Neural progenitor cell (in vitro differentiated cells): Measurements from ENCODE around the gene BIRC5. TPM values are rescaled to one million over a fixed set of nuclear protein-coding genes. Genes with fewer than 3 reads are reported as not detected.

Source experiments
- DNase-seq: peaks from one replicate; pipeline ENCODE4 v3.0.0-alpha.2; 2016; ENCODE audit warnings: low spot score
- H2AFZ ChIP-seq: fragments of 200-600 bp; sonication (generic); replicated peaks from 2 replicates; pipeline ENCODE4 v1.6.1; 2016; ENCODE audit warnings: antibody characterized with exemption
- H3F3A ChIP-seq: fragments of 200-600 bp; sonication (generic); 2 replicates; pipeline ENCODE4 v1.6.1; 2016; ENCODE audit warnings: antibody characterized with exemption, low read depth
- H3K27ac ChIP-seq: fragments of 200-600 bp; sonication (generic); 2 replicates; pipeline ENCODE4 v1.5.1; 2016; ENCODE audit warnings: mild to moderate bottlenecking
- H3K27me3 ChIP-seq: fragments of 200-600 bp; sonication (generic); 2 replicates; pipeline ENCODE4 v1.6.1; 2016; ENCODE audit warnings: mild to moderate bottlenecking, moderate library complexity
- H3K36me3 ChIP-seq: fragments of 200-600 bp; sonication (generic); 2 replicates; pipeline ENCODE4 v1.5.1; 2016
- H3K4me1 ChIP-seq: fragments of 200-600 bp; sonication (generic); 2 replicates; pipeline ENCODE4 v1.6.1; 2016; ENCODE audit warnings: mixed run types
- H3K4me2 ChIP-seq: fragments of 200-600 bp; sonication (generic); 2 replicates; pipeline ENCODE4 v1.6.1; 2016
- H3K4me3 ChIP-seq: fragments of 200-600 bp; sonication (generic); 2 replicates; pipeline ENCODE4 v1.5.1; 2016
- H3K79me2 ChIP-seq: fragments of 200-600 bp; sonication (generic); 2 replicates; pipeline ENCODE4 v1.6.1; 2016; ENCODE audit warnings: low read depth
- H3K9ac ChIP-seq: fragments of 200-600 bp; sonication (generic); 2 replicates; pipeline ENCODE4 v1.6.1; 2016
- H3K9me3 ChIP-seq: fragments of 200-600 bp; sonication (generic); 2 replicates; pipeline ENCODE4 v1.5.1; 2016; ENCODE audit warnings: low read depth
- H4K20me1 ChIP-seq: fragments of 200-600 bp; sonication (generic); 2 replicates; pipeline ENCODE4 v1.6.1; 2016; ENCODE audit warnings: low read depth
- H3K27ac Mint-ChIP-seq: 3 replicates; pipeline ENCODE4 v1.8.0; 2021; ENCODE audit warnings: mixed read lengths
- H3K27me3 Mint-ChIP-seq: 2 replicates; pipeline ENCODE4 v1.8.0; 2022; ENCODE audit warnings: low read depth, mild to moderate bottlenecking, inconsistent platforms, moderate library complexity, mixed read lengths; ENCODE audit not compliant: insufficient read depth
- H3K36me3 Mint-ChIP-seq: 3 replicates; pipeline ENCODE4 v1.8.0; 2021; ENCODE audit warnings: mixed read lengths
- H3K4me1 Mint-ChIP-seq: 3 replicates; pipeline ENCODE4 v1.8.0; 2021; ENCODE audit warnings: mixed read lengths
- H3K4me3 Mint-ChIP-seq: 3 replicates; pipeline ENCODE4 v1.8.0; 2021; ENCODE audit warnings: mild to moderate bottlenecking, moderate library complexity, mixed read lengths
- H3K9me3 Mint-ChIP-seq: 3 replicates; pipeline ENCODE4 v1.8.0; 2020; ENCODE audit warnings: mixed read lengths
- CTCF ChIP-seq: fragments of 200-600 bp; sonication (generic); IDR thresholded peaks from 2 replicates; pipeline ENCODE4 v1.5.1; 2017; ENCODE audit warnings: antibody characterized with exemption, mild to moderate bottlenecking
- EZH2 ChIP-seq: fragments of 200-600 bp; sonication (generic); IDR thresholded peaks from 2 replicates; pipeline ENCODE4 v1.6.1; 2017; ENCODE audit warnings: antibody characterized with exemption, mild to moderate bottlenecking, moderate library complexity
- EZH2phosphoT487 ChIP-seq: fragments of 200-600 bp; sonication (generic); IDR thresholded peaks from 2 replicates; pipeline ENCODE4 v1.6.1; 2017; ENCODE audit warnings: antibody characterized with exemption
- total RNA-seq: library from RNA; depleted of rRNA; stranded (reverse); fragments of >200 nt; gene quantifications from 2 replicates; pipeline ENCODE4 v1.2.3, GENCODE V29; 2015; ENCODE audit warnings: low replicate concordance

BIRC5 gene
- total RNA-seq, 1 donor from 2014 or later, result 144 TPM

DNA sequence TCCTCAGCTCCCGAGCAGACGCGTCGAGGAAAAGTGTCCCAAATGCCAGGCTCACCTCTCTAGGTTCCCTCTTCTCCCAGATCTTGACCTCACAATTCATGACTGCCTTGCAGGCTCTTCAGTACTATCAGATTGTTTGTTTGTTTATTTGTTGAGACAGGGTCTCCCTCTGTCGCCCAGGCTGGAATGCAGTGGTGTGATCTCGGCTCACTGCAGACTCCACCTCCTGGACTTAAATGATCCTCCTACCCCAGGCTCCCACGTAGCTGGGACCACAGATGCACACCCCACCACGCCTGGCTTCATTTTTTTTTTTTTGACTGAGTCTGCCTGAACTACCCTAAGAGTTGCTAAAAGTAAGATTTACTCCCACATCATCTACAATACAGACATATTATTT is 33.3 kb downstream of the BIRC5 start:
- peak overlapping the region; percentile 29 for H3K27ac Mint-ChIP-seq
- Histone ChIP-seq H3K9me3 (peaks cover 6% of the 10 kb centered on the region), H3K4me2 (no peak overlapping the region), H3F3A (no peaks in the 10 kb centered on the region), H3K79me2 (no peaks in the 10 kb centered on the region), H3K4me1 (no peaks in the 10 kb centered on the region), H2AFZ (no peak overlapping the region), H3K27me3 (no peaks in the 10 kb centered on the region), H3K36me3 (no peaks in the 10 kb centered on the region), H3K4me3 (no peak overlapping the region), H3K27ac (no peak overlapping the region), H4K20me1 (no peaks in the 10 kb centered on the region), H3K9ac (no peak overlapping the region)
- H3K36me3 Mint-ChIP-seq, result no peaks in the 10 kb centered on the region
- TF ChIP-seq EZH2phosphoT487 (no peak), CTCF (no peak), EZH2 (no peak)
- H3K9me3 Mint-ChIP-seq, result peaks cover 8% of the 10 kb centered on the region
- H3K27me3 Mint-ChIP-seq, result peaks cover 6% of the 10 kb centered on the region
- DNase-seq, result no peak
- H3K4me3 Mint-ChIP-seq, result peak overlapping the region; percentile 67
- H3K4me1 Mint-ChIP-seq, result peaks cover 13% of the 10 kb centered on the region

- Histone ChIP-seq H3K36me3 (no peaks in the 10 kb centered on the region), H3K27ac (no peak overlapping the region), H3F3A (no peaks in the 10 kb centered on the region), H3K9me3 (peaks cover 6% of the 10 kb centered on the region), H4K20me1 (no peaks in the 10 kb centered on the region), H3K9ac (no peak overlapping the region), H3K4me1 (no peaks in the 10 kb centered on the region), H3K4me3 (no peak overlapping the region), H2AFZ (no peak overlapping the region), H3K27me3 (no peaks in the 10 kb centered on the region), H3K4me2 (no peak overlapping the region), H3K79me2 (no peaks in the 10 kb centered on the region)
- Mint-ChIP-seq H3K27ac (no peak overlapping the region), H3K27me3 (peaks cover 6% of the 10 kb centered on the region), H3K4me1 (peaks cover 15% of the 10 kb centered on the region), H3K9me3 (peaks cover 8% of the 10 kb centered on the region), H3K36me3 (no peaks in the 10 kb centered on the region), H3K4me3 (no peak overlapping the region)
- DNase-seq, result no peak
- TF ChIP-seq EZH2, result no peak
- TF ChIP-seq CTCF, result no peak
- TF ChIP-seq EZH2phosphoT487, result no peak
Observed at GRCh38 chr17:78248051-78248914, 34.2 kb downstream of the BIRC5 start.

DNA sequence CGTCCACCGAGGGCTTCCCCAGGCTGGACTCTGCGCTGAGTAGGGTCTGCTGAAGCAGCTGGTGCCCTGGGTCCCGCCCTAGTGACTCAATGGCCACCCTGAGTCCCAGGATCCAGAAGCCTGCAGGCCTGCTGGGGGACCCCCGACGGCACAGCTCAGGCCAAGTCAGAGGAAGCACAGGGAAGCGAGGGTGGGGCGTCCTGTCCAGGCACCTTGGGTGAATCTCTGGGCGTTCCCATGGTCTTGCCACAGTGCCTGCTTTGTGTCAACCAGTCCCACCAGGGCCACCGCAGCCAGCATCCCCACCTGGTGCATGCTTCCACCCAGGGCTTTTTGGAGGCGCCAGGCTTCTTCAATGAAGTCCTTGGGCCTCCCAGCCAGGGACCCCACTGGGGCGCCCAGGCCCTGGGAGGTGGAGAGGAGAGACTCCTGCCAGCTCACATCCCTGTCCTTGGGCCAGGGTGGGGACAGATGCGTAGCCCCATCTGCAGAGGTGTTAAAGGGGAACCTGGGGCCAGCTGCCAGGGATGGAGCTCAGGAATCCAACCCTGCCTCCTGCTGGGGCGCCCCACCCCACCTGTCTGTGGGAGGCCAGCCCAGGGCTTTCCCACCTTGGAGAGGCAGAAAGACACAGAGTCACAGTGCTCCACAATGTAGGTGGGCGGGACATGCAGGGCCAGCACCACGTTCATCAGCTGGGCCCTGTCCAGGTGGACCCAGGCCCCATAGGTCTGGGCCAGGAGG is 35.2 kb downstream of the BIRC5 start:
- Mint-ChIP-seq H3K27ac (no peak overlapping the region), H3K4me1 (peaks cover 18% of the 10 kb centered on the region), H3K4me3 (no peak overlapping the region), H3K36me3 (no peaks in the 10 kb centered on the region), H3K9me3 (peaks cover 8% of the 10 kb centered on the region), H3K27me3 (peaks cover 6% of the 10 kb centered on the region)
- H3K36me3 ChIP-seq, result no peaks in the 10 kb centered on the region
- no peaks in the 10 kb centered on the region for H3F3A ChIP-seq
- TF ChIP-seq CTCF, result no peak
- TF ChIP-seq EZH2phosphoT487, result no peak
- no peak for TF ChIP-seq EZH2
- H4K20me1 ChIP-seq, result no peaks in the 10 kb centered on the region
- no peak overlapping the region for H3K9ac ChIP-seq
- DNase-seq, result no peak
- H3K27me3 ChIP-seq, result no peaks in the 10 kb centered on the region
- H3K27ac ChIP-seq, result no peak overlapping the region
- H3K79me2 ChIP-seq, result peaks cover 6% of the 10 kb centered on the region
- H2AFZ ChIP-seq, result no peak overlapping the region
- H3K9me3 ChIP-seq, result peaks cover 6% of the 10 kb centered on the region
- H3K4me2 ChIP-seq, result no peak overlapping the region
- H3K4me3 ChIP-seq, result no peak overlapping the region
- peaks cover 5% of the 10 kb centered on the region for H3K4me1 ChIP-seq
